GM21381 (cell line): ENCODE data around the gene SSC4D.

Experiments
- ATAC-seq: cut with Tn5 transposase; IDR thresholded peaks from one replicate; pipeline ENCODE4 v1.9.1; 2021; ENCODE audit warnings: mild to moderate bottlenecking, moderate library complexity; ENCODE audit not compliant: unreplicated experiment

SSC4D gene

GRCh38 chr7:76356115-76356514 lies 53.4 kb downstream of the SSC4D start:
- ATAC-seq: no peak

GRCh38 chr7:76354981-76355730 lies 54.3 kb downstream of the SSC4D start:
- no peak for ATAC-seq

GRCh38 chr7:76354516-76354915 lies 55.0 kb downstream of the SSC4D start:
- ATAC-seq: no peak

- ATAC-seq: no peak
These were observed 55.8 kb downstream of the SSC4D start for GRCh38 chr7:76353744-76354143.

- ATAC-seq: no peak
These were observed 57.3 kb downstream of the SSC4D start for GRCh38 chr7:76352193-76352592.

GRCh38 chr7:76351372-76351771 lies 58.1 kb downstream of the SSC4D start:
- no peak for ATAC-seq

GRCh38 chr7:76349313-76349885 lies 60.1 kb downstream of the SSC4D start:
- ATAC-seq: no peak

GRCh38 chr7:76347710-76348109 lies 61.8 kb downstream of the SSC4D start:
- no peak for ATAC-seq

GRCh38 chr7:76346778-76347177 lies 62.7 kb downstream of the SSC4D start:
- no peak for ATAC-seq

GRCh38 chr7:76346097-76346496 lies 63.4 kb downstream of the SSC4D start:
- no peak for ATAC-seq

- ATAC-seq: no peak
These were observed 65.6 kb downstream of the SSC4D start for GRCh38 chr7:76343931-76344321.

- no peak for ATAC-seq
These were observed 66.1 kb downstream of the SSC4D start for GRCh38 chr7:76343294-76343930.

GRCh38 chr7:76342222-76342621 lies 67.3 kb downstream of the SSC4D start:
- ATAC-seq: no peak

- ATAC-seq: no peak
These were observed 68.8 kb downstream of the SSC4D start for GRCh38 chr7:76340617-76341131.
